Peyer's patch (tissue), 4 donors: Measurements from ENCODE around the gene HACD2.

Experiments used
- CTCF ChIP-seq, 6 experiments: fragments of 450-650 bp in 4 of 6; fragments of 200-600 bp in 2 of 6; sonication (generic) in 1 of 6; IDR thresholded peaks; one replicate each; pipeline ENCODE4 v1.5.1; 2017 to 2019; ENCODE audit warnings: antibody characterized with exemption in 6 of 6, mild to moderate bottlenecking in 3 of 6, moderate library complexity in 1 of 6
- POLR2A ChIP-seq, 2 donors: fragments of 450-650 bp; IDR thresholded peaks; one replicate each; pipeline ENCODE4 v1.5.1; 2017; ENCODE audit warnings: antibody characterized with exemption in 2 of 2, mild to moderate bottlenecking in 2 of 2, moderate library complexity in 2 of 2

GRCh38 chr3:123528130-123528529 lies 56.7 kb downstream of the HACD2 start:
- TF ChIP-seq CTCF (IDR thresholded peaks at IDR 0.05) = no peak
- TF ChIP-seq POLR2A (IDR thresholded peaks at IDR 0.05) = no peak
